ENCODE measurements around the gene CX3CL1.

Gene CX3CL1

GRCh38 chr16:57372372-57373116, at the start of gene CX3CL1:
TSS of gene CX3CL1 (plus strand) at chr16:57372490. CDS start at chr16:57372569, 79 bp downstream.
- TF ChIP-seq GATA2 (IDR thresholded peaks at IDR 0.05; ENCODE audit: low read depth, low read length): no peak
- TF ChIP-seq GATA3 (IDR thresholded peaks at IDR 0.05; ENCODE audit: low read depth, low read length): no peak

- TF ChIP-seq GATA2 (IDR thresholded peaks at IDR 0.05; ENCODE audit: low read depth, low read length) (no peak), GATA3 (IDR thresholded peaks at IDR 0.05; ENCODE audit: low read depth, low read length) (no peak)
Measured at GRCh38 chr16:57324749-57325148, 47.5 kb upstream of the CX3CL1 start.

- TF ChIP-seq GATA2 (IDR thresholded peaks at IDR 0.05; ENCODE audit: low read depth, low read length) (no peak), GATA3 (IDR thresholded peaks at IDR 0.05; ENCODE audit: low read depth, low read length) (no peak)
Measured at GRCh38 chr16:57325458-57325857, 46.8 kb upstream of the CX3CL1 start.

GRCh38 chr16:57329718-57330327, 42.5 kb upstream of the CX3CL1 start:
- TF ChIP-seq GATA2 (IDR thresholded peaks at IDR 0.05; ENCODE audit: low read depth, low read length): no peak
- no peak for TF ChIP-seq GATA3 (IDR thresholded peaks at IDR 0.05; ENCODE audit: low read depth, low read length)

GRCh38 chr16:57331355-57331754, 40.9 kb upstream of the CX3CL1 start:
- TF ChIP-seq GATA3 (IDR thresholded peaks at IDR 0.05; ENCODE audit: low read depth, low read length): no peak
- TF ChIP-seq GATA2 (IDR thresholded peaks at IDR 0.05; ENCODE audit: low read depth, low read length): no peak

GRCh38 chr16:57333402-57333801, 38.9 kb upstream of the CX3CL1 start:
- TF ChIP-seq GATA2 (IDR thresholded peaks at IDR 0.05; ENCODE audit: low read depth, low read length) (no peak), GATA3 (IDR thresholded peaks at IDR 0.05; ENCODE audit: low read depth, low read length) (no peak)

GRCh38 chr16:57335366-57335765, 36.9 kb upstream of the CX3CL1 start:
- TF ChIP-seq GATA2 (IDR thresholded peaks at IDR 0.05; ENCODE audit: low read depth, low read length) (no peak), GATA3 (IDR thresholded peaks at IDR 0.05; ENCODE audit: low read depth, low read length) (no peak)

- no peak for TF ChIP-seq GATA3 (IDR thresholded peaks at IDR 0.05; ENCODE audit: low read depth, low read length)
- no peak for TF ChIP-seq GATA2 (IDR thresholded peaks at IDR 0.05; ENCODE audit: low read depth, low read length)
Measured at GRCh38 chr16:57341062-57341440, 31.2 kb upstream of the CX3CL1 start.

- TF ChIP-seq GATA2 (IDR thresholded peaks at IDR 0.05; ENCODE audit: low read depth, low read length): no peak
- TF ChIP-seq GATA3 (IDR thresholded peaks at IDR 0.05; ENCODE audit: low read depth, low read length): no peak
Measured at GRCh38 chr16:57341441-57342303, 30.6 kb upstream of the CX3CL1 start.

- TF ChIP-seq GATA3 (IDR thresholded peaks at IDR 0.05; ENCODE audit: low read depth, low read length) (no peak), GATA2 (IDR thresholded peaks at IDR 0.05; ENCODE audit: low read depth, low read length) (no peak)
Measured at GRCh38 chr16:57343221-57343620, 29.1 kb upstream of the CX3CL1 start.

- TF ChIP-seq GATA2 (IDR thresholded peaks at IDR 0.05; ENCODE audit: low read depth, low read length) (no peak), GATA3 (IDR thresholded peaks at IDR 0.05; ENCODE audit: low read depth, low read length) (no peak)
Measured at GRCh38 chr16:57345021-57345420, 27.3 kb upstream of the CX3CL1 start.

GRCh38 chr16:57345666-57346204, 26.6 kb upstream of the CX3CL1 start:
- TF ChIP-seq GATA2 (IDR thresholded peaks at IDR 0.05; ENCODE audit: low read depth, low read length) (no peak), GATA3 (IDR thresholded peaks at IDR 0.05; ENCODE audit: low read depth, low read length) (no peak)

GRCh38 chr16:57347858-57348257, 24.4 kb upstream of the CX3CL1 start:
- TF ChIP-seq GATA3 (IDR thresholded peaks at IDR 0.05; ENCODE audit: low read depth, low read length) (no peak), GATA2 (IDR thresholded peaks at IDR 0.05; ENCODE audit: low read depth, low read length) (no peak)

- TF ChIP-seq GATA3 (IDR thresholded peaks at IDR 0.05; ENCODE audit: low read depth, low read length) (no peak), GATA2 (IDR thresholded peaks at IDR 0.05; ENCODE audit: low read depth, low read length) (no peak)
Measured at GRCh38 chr16:57348327-57348726, 24.0 kb upstream of the CX3CL1 start.

Data from SH-SY5Y (cell line).